ENCODE data around the gene SERPINA1. TPM values are rescaled to one million over a fixed set of nuclear protein-coding genes. Genes with fewer than 3 reads are reported as not detected.
"Not testable (repeated sequence)": the region's sequence is repeated elsewhere in the genome, so short reads cannot be mapped to it uniquely, and the experiment has no call there.

The SERPINA1 gene
- total RNA-seq, 1 donor from 2014 or later, result 2.5 TPM

- not testable (repeated sequence) for DNase-seq
Observed at GRCh38 chr14:94346065-94346786, 42.2 kb downstream of the SERPINA1 start.

DNA sequence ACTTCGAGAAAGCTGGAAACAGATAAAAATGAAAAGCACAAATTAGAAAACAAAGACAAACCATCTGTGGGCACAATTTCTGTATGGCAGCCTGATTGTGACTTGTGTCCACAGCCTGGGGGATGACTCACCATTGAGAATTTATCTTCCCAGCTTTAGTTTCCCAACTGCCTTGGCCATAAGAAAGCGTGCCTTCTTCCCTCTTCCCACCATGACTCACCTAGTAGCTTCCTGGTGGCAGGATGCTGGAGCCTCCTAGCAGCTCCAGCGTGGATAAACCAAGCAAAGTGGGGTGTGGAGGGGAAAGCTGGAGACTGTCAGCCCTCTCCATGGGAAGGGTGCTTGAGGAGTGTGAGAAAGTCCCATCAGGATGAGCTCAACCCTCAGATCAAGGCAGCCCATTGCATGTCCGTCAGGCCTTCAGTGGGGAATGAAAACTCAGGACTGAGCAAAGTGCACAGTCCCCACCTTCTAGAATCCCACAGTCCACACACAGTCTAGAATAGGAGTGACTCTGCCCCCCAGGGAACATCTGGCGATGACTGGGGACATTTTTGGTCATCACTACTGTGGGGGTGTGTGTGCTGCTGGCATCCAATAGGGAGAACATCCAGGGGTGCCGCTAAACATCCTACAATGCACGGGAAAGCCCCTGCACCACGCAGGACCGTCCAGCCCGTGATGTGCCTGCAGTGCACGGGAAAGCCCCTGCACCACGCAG lies 42.9 kb downstream of the SERPINA1 start:
- no peak for DNase-seq

DNA sequence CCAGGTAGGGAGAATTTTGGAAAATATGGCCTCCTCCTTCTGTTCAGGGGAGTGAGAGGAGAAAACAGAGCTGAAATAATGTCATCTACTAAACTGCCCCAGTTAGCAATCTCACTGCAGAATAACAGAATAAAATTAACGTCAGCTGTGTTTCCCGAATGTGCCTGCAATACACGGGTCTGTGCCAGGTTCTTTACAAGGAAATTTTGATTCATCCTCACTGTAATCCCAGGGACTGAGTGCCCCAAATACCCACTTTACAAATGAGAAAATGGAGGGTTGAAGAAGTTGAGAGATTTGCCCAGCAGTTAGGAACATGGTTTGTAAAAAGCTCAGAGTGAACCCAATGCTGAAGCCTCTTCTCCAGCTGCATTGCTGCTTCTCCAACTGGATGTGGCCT lies 44.0 kb downstream of the SERPINA1 start:
- DNase-seq, result no peak

DNA sequence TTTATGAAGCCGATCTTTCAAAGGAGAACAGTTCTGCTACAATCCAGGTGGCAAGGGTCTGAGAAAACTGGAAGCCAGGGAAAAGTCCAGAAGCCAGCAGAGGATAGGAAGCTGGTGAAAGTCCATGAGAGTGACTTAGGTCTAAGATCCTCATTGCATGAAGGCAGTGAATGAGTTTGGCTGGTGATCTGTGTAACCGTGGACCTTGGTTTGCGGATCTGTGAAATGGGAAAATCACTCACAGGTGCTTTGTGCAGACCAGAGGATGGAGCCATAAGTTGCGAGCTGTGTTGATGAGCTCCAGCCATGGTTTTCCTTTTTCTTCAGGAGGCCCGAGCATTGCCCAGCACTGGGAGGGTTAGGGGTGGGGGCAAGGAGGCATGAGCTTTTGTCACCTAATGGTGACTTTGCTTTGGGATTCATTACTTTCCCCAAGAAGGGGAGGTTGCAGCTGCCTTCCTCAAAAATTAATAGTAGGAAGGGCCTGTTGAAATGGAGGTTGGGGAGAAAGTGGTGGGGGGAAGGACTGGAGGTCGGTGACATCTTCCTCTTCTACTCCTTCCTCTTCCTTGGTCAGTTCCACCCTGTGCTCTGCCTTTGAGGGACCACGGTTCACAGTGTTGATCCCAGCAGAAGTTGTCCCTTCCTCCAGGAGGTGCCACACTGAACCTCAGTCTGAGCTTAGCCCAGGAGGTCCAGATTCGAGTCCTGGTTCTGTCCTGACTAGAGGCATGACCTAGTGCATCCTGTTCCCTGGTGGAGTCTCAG lies 45.0 kb downstream of the SERPINA1 start:
- DNase-seq, result no peak

DNA sequence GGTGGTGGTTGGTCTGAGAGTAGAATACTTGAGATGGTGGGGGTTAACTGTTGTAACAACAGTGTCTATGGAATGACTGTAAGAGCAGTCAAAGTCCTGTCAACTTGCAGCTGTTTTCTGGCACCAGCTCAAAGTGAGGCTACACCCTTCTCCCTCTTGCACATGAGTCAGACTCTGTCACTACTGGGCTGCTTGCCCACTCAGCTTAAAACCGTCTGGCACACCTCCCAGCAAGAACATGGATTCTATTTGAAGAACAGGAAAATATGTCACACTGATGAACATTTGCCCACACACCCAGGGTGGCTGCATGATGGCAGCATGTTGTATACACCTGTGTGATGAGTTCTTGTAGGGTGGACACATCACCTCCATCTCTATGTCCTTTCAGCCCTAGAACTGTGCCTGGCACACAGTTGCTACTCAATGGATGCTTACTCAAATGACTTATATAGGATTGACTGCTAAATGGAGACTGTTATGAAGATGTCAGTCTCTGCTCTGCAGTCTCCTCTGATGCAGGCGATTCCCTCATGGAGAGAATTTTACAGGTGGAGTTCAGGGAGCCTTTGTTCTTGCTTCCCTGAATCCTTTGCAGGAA lies 46.0 kb downstream of the SERPINA1 start:
- DNase-seq, result peak; percentile 99

DNA sequence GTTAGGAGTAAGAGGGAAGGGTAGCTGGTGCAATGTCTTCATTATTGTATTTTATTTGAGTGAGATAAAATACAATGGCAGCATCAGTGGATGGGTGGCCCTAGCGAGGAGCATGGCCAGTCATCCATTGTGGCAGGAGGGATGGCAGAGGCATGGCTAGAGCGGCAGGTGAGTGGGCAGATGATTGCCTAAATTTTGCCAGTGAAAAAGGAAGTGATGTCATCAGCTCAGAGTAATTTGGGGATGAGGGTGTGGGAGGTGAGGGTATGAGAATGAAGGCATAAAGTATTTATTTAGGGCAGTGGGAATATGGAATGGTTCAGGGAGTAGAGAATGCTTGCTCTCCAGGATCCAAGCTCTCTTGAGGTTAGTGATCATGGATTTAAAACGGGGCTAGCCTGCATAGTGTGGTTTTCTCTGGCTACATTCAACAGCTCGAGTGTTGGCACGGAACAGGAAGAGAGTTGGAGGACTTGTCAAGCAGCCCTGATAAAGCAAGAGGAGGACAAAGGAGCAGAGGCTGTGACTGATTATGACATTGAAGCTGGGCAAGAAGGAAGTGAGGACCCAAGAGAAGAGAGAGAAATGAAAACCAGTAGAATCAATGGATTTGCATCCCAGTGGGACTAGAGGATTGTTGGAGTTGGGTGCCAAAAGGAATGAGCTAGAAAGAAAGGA lies 46.6 kb downstream of the SERPINA1 start:
- DNase-seq, result no peak

- DNase-seq, result no peak
Observed at GRCh38 chr14:94340533-94340932, 47.9 kb downstream of the SERPINA1 start.

GRCh38 chr14:94338023-94338422 lies 50.4 kb downstream of the SERPINA1 start:
- no peak for DNase-seq

DNA sequence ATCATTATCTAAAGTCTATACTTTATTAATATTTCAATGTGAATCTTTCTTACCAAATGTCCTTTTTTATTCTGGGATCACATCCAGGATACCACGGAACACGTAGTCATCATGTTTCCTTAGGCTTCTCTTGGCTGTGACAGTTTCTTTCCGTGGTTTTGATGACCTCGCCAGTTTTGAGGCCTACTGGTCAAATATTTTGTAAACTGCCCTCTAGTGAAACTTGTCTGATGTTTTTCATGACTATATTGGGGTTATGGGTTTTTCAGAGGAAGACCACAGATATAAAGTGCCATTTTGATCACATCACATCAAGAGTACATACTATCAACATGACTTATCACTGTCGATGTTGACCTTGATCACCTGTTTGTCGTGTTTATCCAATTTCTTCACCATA lies 51.1 kb downstream of the SERPINA1 start:
- DNase-seq, result no peak

- no peak for DNase-seq
Observed at GRCh38 chr14:94334872-94335271, 53.5 kb downstream of the SERPINA1 start.

GRCh38 chr14:94332587-94332986 lies 55.8 kb downstream of the SERPINA1 start:
- no peak for DNase-seq

- no peak for DNase-seq
Observed at GRCh38 chr14:94332063-94332583, 56.3 kb downstream of the SERPINA1 start.

DNA sequence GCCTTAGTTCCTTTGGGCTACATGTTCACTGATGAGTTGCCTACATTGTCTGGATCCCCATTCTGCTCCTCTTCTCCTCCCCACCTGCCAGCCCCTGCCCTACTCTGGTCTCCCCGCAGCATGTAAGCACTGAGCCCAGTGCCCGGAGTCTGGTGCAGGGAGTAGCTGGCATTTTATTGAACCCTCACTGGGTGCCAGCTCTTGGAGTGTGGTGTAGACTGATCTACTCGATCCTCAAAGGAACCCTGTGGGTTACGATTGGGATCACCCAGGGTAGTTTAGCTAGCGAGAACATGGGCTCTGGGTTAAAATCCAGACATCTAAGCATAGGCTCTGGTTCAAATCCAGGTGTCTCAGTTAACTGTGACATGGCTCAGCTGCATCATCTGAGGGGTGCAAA lies 56.9 kb downstream of the SERPINA1 start:
- DNase-seq, result no peak

GRCh38 chr14:94330857-94331256 lies 57.5 kb downstream of the SERPINA1 start:
- DNase-seq, result no peak

- DNase-seq, result no peak
Observed at GRCh38 chr14:94330432-94330831, 58.0 kb downstream of the SERPINA1 start.

- no peak for DNase-seq
Observed at GRCh38 chr14:94329857-94330256, 58.5 kb downstream of the SERPINA1 start.

DNA sequence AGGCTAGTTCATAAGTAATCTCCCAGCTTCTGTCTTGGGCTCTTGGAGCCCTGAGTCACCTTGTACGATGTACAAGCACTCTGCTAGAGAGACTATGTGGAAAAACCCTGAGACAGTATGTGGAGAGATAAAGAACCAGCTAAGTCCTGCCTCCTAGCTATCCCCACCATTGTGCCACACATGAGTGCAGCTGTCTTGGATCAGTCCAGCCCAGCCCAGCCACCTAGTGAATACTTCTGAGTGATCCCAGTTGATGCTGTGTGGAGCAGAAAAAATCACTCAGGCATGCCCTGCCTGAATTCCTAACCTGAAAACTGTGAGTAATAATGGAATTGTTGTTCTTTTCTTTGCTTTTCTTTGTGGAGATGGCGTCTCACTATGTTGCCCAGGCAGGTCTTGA lies 60.2 kb downstream of the SERPINA1 start:
- no peak for DNase-seq

Data from tongue (tissue), 2 donors.